OCI-M2 (cell line): Measurements from ENCODE around the gene ZNF808.
"Not testable (repeated sequence)": the region's sequence is repeated elsewhere in the genome, so short reads cannot be mapped to it uniquely, and the experiment has no call there.

Source experiments
- DNase-seq: peaks from one replicate; lab custom pipeline; 2025; ENCODE audit not compliant: unreplicated experiment; lab: John Stamatoyannopoulos, UW

Gene ZNF808

GRCh38 chr19:52535771-52536447, 8.4 kb downstream of the ZNF808 start:
- no peak for DNase-seq

GRCh38 chr19:52536448-52536800, 9.0 kb downstream of the ZNF808 start:
- no peak for DNase-seq

GRCh38 chr19:52538815-52539214, 11.3 kb downstream of the ZNF808 start:
- DNase-seq, result not testable (repeated sequence)

- DNase-seq, result not testable (repeated sequence)
Observed at GRCh38 chr19:52541176-52541575, 13.7 kb downstream of the ZNF808 start.

GRCh38 chr19:52541608-52542007, 14.1 kb downstream of the ZNF808 start:
- DNase-seq, result no peak

- not testable (repeated sequence) for DNase-seq
Observed at GRCh38 chr19:52542541-52542940, 15.1 kb downstream of the ZNF808 start.

GRCh38 chr19:52542984-52543664, 15.7 kb downstream of the ZNF808 start:
- no peak for DNase-seq

- no peak for DNase-seq
Observed at GRCh38 chr19:52554216-52554971, 26.9 kb downstream of the ZNF808 start.

- no peak for DNase-seq
Observed at GRCh38 chr19:52557231-52557995, 29.9 kb downstream of the ZNF808 start.

GRCh38 chr19:52558732-52559445, 31.4 kb downstream of the ZNF808 start:
- DNase-seq, result not testable (repeated sequence)

- DNase-seq, result not testable (repeated sequence)
Observed at GRCh38 chr19:52561611-52562010, 34.1 kb downstream of the ZNF808 start.

GRCh38 chr19:52566121-52566520, 38.7 kb downstream of the ZNF808 start:
- DNase-seq, result no peak

GRCh38 chr19:52566588-52566987, 39.1 kb downstream of the ZNF808 start:
- DNase-seq, result no peak

- no peak for DNase-seq
Observed at GRCh38 chr19:52567921-52568320, 40.5 kb downstream of the ZNF808 start.

GRCh38 chr19:52569638-52569999, 42.2 kb downstream of the ZNF808 start:
- not testable (repeated sequence) for DNase-seq

- DNase-seq, result no peak
Observed at GRCh38 chr19:52570000-52570861, 42.8 kb downstream of the ZNF808 start, which contains the start of gene ZNF701. Gene ZNF701 (plus strand): TSS chr19:52570287. CDS start chr19:52574148, 3,861 bp downstream.

- no peak for DNase-seq
Observed at GRCh38 chr19:52584736-52585440, 57.4 kb downstream of the ZNF808 start.

- no peak for DNase-seq
Observed at GRCh38 chr19:52585604-52586003, 58.1 kb downstream of the ZNF808 start.

- no peak for DNase-seq
Observed at GRCh38 chr19:52590728-52591127, 63.3 kb downstream of the ZNF808 start.
